ENCODE data around the gene DNER.

- TF ChIP-seq GLI4 (CRISPR knock-in tag; IDR thresholded peaks at IDR 0.05; ENCODE audit: borderline replicate concordance) (no peak), KAT2B (IDR thresholded peaks at IDR 0.05; ENCODE audit: borderline replicate concordance, low read depth, low read length) (no peak), ZNF274 (CRISPR knock-in tag; IDR thresholded peaks at IDR 0.05) (no peak), SMAD1 (CRISPR knock-in tag; IDR thresholded peaks at IDR 0.05; ENCODE audit: borderline replicate concordance, low read depth) (no peak), ZKSCAN1 (IDR thresholded peaks at IDR 0.05; ENCODE audit: low read length) (no peak), EP300 (IDR thresholded peaks at IDR 0.05; ENCODE audit: low read depth in 2 of 2, low read length in 2 of 2) (no peak), EP300 (CRISPR knock-in tag; IDR thresholded peaks at IDR 0.05; ENCODE audit: borderline replicate concordance) (no peak), NFRKB (IDR thresholded peaks at IDR 0.05) (no peak), ZNF335 (CRISPR knock-in tag; IDR thresholded peaks at IDR 0.05) (no peak)
Measured at GRCh38 chr2:229586746-229587705, 127.3 kb downstream of the DNER start.

Measured in HepG2 (cell line).